ENCODE measurements around the gene CAVIN2.

GRCh38 chr2:191891656-191892055, 44.8 kb upstream of the CAVIN2 start:
- TF ChIP-seq CTCF (IDR thresholded peaks at IDR 0.05) (no peak), POLR2A (IDR thresholded peaks at IDR 0.05; ENCODE audit: low read depth) (no peak), POLR2AphosphoS5 (IDR thresholded peaks at IDR 0.05) (no peak)

Data from esophagus muscularis mucosa (tissue), 3 donors.